HG02571 (cell line): ENCODE data around the gene DDR2.
A peak's percentile ranks its signal among the peaks of the same experiment; 100 is the strongest.
"Not testable (repeated sequence)": the region's sequence is repeated elsewhere in the genome, so short reads cannot be mapped to it uniquely, and the experiment has no call there.

Experiments used
- ATAC-seq: cut with Tn5 transposase; IDR thresholded peaks from one replicate; pipeline ENCODE4 v1.9.1; 2021; ENCODE audit warnings: mild to moderate bottlenecking, moderate library complexity; ENCODE audit not compliant: unreplicated experiment

Gene DDR2

DNA sequence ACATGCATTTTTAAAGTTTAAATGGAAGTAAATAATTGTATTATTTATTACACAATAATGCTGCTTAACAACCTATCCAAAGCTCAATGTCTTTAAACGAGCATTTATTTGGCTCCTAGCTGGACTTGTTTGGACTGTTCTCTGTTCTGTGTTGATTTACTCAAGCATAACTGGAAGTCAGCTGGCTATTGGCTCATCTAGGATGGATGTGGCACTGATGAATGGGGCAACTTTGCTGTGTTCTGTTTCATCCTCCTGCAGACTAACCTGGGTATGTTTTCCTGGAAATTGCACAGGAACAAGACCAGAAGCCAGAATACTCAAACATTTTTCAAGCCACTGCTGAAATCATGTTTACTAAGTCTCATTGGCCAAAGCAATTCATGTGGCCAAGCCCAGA lies 87.4 kb downstream of the DDR2 start:
- no peak for ATAC-seq

DNA sequence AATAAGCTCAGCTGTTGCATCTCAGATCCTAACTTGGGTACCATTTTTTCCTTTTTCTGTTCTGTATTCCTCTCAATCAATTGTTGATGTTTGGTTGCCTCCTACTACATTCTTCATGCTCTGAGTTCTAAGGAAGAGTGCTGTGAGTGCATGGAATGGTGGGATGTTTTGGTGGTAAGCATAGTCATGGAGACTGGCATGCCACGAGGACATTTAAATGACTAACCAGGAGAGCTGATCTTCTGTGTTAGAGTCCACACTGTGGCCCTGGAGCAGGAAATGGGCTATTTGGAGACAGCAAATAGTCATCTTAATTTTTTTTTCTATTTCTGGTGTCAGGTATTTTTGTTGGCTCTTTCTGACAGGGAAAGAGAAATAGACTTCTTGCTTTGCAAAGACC lies 88.7 kb downstream of the DDR2 start:
- no peak for ATAC-seq

GRCh38 chr1:162721471-162721870 lies 89.2 kb downstream of the DDR2 start:
- ATAC-seq = no peak

DNA sequence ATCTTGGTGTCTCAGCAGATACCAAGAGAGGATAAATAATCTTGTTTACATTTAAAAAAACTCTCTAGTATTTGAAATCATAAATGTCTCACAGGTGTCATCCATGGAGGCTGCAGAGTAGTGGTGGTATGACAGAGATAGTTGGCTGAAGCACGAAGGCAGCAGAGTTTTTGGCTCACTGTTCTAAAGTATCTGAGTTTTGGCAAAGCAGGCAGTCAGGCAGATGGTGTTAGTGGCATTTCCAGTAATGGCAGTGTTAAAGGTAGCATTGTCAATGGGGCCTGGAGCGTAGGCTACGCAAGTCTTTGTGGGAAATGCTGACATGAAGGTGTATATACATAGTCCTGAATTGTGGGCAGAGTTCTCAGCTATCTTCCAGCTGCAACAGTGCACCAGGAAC lies 89.8 kb downstream of the DDR2 start:
- no peak for ATAC-seq

GRCh38 chr1:162724583-162725120 lies 92.4 kb downstream of the DDR2 start:
- ATAC-seq = no peak

GRCh38 chr1:162725301-162725837 lies 93.1 kb downstream of the DDR2 start:
- ATAC-seq = no peak

GRCh38 chr1:162726555-162726954 lies 94.3 kb downstream of the DDR2 start:
- ATAC-seq = no peak

DNA sequence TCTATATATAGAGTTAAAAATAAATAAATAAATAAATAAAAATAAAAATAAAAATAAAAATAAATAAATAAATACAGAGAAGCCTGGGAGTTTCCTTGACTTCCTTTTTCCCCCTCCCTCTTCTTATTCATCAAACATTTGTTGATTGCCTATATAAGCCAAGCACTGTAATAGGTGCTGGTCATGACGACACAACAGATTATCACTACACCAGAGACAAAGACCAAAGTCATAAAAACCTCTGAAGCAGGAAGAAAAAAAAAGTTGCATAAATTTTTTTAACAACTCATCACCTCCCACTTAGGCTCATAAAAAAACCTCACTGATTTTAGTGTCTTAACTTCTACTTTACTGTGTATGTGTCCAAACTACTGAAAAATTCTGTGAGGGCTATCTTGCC lies 95.2 kb downstream of the DDR2 start:
- not testable (repeated sequence) for ATAC-seq

GRCh38 chr1:162728573-162728972 lies 96.3 kb downstream of the DDR2 start:
- no peak for ATAC-seq

DNA sequence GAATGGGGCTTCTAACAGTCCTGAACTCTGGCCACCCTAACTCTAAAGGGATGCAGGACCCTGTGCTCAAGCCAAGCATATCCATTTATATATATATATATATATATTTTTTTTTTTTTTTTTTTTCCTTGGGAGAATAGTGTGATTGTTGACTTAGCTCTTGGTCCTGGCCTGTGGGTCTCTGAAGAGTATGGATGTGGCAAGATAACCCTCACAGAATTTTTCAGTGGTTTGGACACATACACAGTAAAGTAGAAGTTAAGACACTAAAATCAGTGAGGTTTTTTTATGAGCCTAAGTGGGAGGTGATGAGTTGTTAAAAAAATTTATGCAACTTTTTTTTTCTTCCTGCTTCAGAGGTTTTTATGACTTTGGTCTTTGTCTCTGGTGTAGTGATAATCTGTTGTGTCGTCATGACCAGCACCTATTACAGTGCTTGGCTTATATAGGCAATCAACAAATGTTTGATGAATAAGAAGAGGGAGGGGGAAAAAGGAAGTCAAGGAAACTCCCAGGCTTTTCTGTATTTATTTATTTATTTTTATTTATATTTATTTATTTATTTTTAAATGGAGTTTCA lies 97.0 kb downstream of the DDR2 start:
- ATAC-seq = not testable (repeated sequence)

- ATAC-seq = no peak
Observed at GRCh38 chr1:162732094-162732493, 99.8 kb downstream of the DDR2 start.

DNA sequence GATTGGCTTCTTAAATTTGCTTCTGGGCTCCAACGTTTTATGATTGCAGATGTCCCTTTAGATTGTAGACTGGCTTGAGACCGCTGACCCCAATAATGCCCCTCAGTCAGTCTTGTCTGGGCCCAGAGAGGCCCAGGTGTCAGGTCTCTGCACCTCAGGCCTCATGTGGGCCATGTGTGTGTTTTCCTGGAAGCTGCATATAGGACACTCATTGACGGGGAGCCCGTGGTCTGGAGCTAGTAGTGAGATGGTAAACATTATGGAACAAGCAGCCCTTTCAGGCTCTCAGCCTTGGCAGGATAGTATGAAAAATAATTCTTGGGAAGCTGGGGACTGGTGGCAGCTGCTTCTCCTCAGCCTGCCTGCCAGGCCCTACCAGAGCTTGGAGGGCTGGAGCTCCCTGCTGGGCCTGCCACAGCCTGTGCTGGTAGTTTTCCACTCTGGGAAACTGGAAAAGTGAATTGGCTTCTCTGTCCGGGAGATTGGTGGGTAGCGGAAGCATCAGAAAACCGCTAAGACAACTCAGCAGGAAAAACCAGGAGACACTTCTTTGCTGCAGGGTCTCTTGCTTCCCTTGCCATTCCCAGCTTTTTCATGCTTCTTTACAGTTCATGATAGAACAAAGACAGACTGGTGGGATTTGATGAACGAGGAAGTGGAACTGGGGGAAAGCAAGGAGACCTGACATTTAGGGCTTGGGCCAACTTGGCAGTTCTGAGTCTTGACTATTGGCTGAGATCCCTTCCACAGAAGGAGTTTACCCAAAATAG lies 100.5 kb downstream of the DDR2 start:
- ATAC-seq = no peak

- no peak for ATAC-seq
Observed at GRCh38 chr1:162733336-162733590, 101.0 kb downstream of the DDR2 start.

DNA sequence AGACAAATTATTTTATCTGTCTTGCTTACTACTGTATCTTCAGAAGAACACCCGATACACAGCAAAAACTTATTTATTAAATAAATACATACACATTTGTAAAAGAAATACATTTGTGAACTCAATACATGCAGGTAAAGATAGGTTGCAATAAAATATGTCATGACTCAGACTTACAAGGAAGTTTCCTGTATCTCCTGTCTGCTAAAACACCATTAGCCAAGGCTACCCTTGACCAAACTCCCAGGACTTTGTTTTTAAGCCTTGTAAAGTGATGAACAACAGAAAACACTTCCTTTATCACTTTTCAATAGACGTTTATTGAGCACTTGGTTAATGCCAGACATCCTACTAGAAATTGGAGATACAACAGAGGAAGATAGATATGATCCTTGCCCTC lies 101.8 kb downstream of the DDR2 start:
- no peak for ATAC-seq

GRCh38 chr1:162736184-162736583 lies 103.9 kb downstream of the DDR2 start:
- ATAC-seq = no peak

DNA sequence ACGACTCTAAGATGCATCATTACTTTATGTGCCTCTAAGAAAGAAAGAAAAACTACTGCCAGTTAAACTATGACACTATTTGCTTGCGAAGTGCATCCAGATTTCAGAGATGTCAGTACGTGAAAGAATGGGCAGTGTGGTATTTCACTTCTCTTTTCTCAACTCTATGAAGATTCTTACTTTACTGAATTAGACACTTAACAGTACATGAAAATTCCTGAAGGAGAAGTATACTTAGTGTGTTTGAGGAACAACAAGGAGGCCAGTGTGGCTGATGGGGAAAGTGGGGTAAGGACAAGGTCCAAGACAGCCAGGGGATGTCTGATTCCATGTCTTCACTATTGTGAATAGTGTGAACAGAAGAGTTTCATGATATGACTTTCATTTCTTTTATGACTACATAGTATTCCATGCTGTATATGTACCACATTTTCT lies 104.4 kb downstream of the DDR2 start:
- peak; percentile 85 for ATAC-seq

DNA sequence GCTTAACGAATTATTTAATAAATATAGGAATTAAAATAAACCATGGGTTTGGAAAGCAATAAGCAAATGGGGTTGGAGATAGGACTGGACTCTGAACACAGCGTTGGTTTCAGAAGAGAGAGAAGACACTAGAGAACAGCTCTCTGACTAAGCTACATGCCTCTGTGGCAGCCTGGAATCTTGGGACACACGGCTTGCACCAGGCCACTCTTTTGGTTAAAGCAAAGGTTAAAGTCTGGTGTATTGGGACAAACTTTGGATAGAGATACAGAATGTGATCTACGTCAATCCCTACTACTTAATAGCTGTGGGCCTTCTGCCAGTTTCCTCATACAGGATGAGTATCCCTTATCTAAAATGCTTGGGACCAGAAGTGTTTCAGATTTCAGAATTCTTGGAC lies 108.5 kb downstream of the DDR2 start:
- ATAC-seq = no peak

- no peak for ATAC-seq
Observed at GRCh38 chr1:162741574-162741973, 109.3 kb downstream of the DDR2 start.

DNA sequence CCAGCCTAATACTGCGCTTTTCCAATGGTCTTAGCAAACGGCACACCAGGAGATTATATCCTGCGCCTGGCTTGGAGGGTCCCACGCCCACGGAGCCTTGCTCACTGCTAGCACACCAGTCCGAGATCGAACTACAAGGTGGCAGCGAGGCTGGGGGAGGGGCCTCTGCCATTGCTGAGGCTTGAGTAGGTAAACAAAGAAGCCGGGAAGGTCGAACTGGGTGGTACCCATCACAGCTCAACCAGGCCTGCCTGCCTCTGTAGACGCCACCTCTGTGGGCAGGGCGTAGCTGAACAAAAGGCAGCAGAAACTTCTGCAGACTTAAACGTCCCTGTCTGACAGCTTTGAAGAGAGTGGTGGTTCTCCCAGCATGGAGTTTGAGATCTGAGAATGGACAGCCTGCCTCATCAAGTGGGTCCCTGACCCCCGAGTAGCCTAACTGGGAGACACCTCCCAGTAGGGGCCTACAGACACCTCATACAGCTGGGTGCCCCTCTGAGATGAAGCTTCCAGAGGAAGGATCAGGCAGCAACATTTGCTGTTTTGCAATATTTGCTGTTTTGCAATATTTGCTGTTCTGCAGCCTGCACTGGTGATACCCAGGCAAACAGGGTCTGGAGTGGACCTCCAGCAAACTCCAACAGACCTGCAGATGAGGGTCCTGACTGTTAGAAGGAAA lies 114.1 kb downstream of the DDR2 start:
- not testable (repeated sequence) for ATAC-seq

DNA sequence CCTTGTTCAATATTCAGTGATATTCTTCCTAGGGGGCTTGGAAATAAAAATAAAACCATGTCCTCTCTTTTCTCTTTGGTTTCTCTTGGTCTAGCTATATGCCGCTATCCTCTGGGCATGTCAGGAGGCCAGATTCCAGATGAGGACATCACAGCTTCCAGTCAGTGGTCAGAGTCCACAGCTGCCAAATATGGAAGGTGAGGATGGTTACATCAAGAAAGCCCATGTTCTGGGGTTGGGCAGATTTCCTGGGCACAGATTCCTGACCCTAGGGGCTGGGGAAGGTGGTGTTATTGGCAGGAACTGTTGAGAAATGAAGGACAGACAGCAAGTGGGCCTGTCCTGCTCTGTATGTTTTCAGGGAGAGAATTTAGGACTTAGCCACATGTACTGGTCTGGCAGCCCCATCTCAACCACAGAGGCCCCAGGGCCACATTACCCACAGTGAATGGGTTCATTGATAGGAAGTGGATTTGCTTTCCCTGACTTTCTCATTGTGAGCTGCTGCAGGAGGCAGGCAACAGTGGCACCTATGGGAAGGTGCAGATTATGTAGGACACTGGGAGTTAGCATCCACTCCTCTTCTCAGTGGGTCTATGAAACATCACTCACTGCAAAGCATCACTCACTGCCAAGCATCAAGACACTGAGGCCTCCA lies 120.9 kb downstream of the DDR2 start:
- ATAC-seq = no peak

DNA sequence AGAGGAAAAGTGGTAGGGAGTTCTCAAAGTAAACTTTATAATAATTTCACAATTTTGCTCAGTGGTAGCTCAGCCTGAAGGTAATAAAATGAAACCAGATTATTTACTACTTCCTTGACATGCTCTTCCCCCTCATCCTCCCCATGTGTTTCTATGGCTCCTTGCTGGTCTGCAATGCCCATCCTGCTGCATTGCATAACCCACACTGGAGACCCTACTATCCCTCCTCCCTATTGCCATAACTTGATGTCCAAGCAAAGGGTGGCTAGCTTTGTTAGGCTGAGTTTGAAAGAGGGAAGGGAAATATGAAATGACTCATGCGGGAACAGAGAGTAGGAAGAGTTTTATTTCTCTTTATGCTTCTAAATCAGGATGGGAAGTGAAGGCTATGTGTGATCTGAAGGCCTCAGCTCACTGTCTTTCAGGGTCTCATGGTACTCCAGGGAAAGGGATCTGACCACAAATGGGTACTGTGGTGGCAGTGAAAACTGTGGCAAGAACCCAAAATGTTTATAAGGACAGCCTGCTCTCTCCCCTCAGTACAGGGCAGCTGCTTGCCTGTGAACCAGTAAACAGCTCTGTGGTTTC lies 121.8 kb downstream of the DDR2 start:
- ATAC-seq = no peak
